ENCODE results near the gene THSD7A.

The THSD7A gene

DNA sequence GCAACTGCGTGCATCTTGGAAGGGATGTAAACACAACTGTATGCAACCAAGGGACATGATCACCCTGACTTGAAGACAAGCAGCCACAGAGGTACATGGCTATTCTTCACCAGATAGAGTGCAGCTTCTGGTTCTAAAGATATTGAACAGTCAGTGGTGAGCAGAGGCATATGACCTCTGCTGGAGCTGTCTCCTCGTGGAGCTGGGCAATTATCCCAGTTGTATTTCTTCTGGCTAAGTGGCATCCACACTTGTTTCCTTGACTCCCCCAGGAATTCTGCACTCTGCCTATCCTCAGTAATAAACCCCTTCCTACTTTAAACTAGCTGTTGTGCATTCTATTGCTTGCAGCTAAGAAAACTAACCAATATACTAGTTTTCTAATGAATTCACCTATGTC lies 216.8 kb downstream of the THSD7A start:
- H3K4me3 ChIP-seq (ENCODE audit: low read length), result no peak overlapping the region
- DNase-seq (ENCODE audit: low read depth), result no peak
- TF ChIP-seq, protein P1, sequence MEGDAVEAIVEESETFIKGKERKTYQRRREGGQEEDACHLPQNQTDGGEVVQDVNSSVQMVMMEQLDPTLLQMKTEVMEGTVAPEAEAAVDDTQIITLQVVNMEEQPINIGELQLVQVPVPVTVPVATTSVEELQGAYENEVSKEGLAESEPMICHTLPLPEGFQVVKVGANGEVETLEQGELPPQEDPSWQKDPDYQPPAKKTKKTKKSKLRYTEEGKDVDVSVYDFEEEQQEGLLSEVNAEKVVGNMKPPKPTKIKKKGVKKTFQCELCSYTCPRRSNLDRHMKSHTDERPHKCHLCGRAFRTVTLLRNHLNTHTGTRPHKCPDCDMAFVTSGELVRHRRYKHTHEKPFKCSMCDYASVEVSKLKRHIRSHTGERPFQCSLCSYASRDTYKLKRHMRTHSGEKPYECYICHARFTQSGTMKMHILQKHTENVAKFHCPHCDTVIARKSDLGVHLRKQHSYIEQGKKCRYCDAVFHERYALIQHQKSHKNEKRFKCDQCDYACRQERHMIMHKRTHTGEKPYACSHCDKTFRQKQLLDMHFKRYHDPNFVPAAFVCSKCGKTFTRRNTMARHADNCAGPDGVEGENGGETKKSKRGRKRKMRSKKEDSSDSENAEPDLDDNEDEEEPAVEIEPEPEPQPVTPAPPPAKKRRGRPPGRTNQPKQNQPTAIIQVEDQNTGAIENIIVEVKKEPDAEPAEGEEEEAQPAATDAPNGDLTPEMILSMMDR (conservative IDR thresholded peaks at IDR 0.05; ENCODE audit: low read depth, low read length), result no peak

- TF ChIP-seq, protein P1 (conservative IDR thresholded peaks at IDR 0.05; ENCODE audit: low read depth, low read length), result no peak
- H3K4me3 ChIP-seq (ENCODE audit: low read length), result no peak overlapping the region
- DNase-seq (ENCODE audit: low read depth), result no peak
Observed at GRCh38 chr7:11613292-11613930, 218.6 kb downstream of the THSD7A start.

GRCh38 chr7:11612737-11613136 lies 219.3 kb downstream of the THSD7A start:
- no peak overlapping the region for H3K4me3 ChIP-seq (ENCODE audit: low read length)
- no peak for DNase-seq (ENCODE audit: low read depth)
- TF ChIP-seq, protein P1 (conservative IDR thresholded peaks at IDR 0.05; ENCODE audit: low read depth, low read length), result no peak

GRCh38 chr7:11609096-11609670 lies 222.8 kb downstream of the THSD7A start:
- H3K4me3 ChIP-seq (ENCODE audit: low read length), result no peak overlapping the region
- TF ChIP-seq, protein P1 (conservative IDR thresholded peaks at IDR 0.05; ENCODE audit: low read depth, low read length), result no peak
- no peak for DNase-seq (ENCODE audit: low read depth)

GRCh38 chr7:11607686-11608085 lies 224.3 kb downstream of the THSD7A start:
- TF ChIP-seq, protein P1 (conservative IDR thresholded peaks at IDR 0.05; ENCODE audit: low read depth, low read length), result no peak
- no peak overlapping the region for H3K4me3 ChIP-seq (ENCODE audit: low read length)
- DNase-seq (ENCODE audit: low read depth), result peak; percentile 83

- DNase-seq (ENCODE audit: low read depth), result no peak
- TF ChIP-seq, protein P1 (conservative IDR thresholded peaks at IDR 0.05; ENCODE audit: low read depth, low read length), result no peak
- H3K4me3 ChIP-seq (ENCODE audit: low read length), result no peak overlapping the region
Observed at GRCh38 chr7:11605749-11606148, 226.2 kb downstream of the THSD7A start.

- DNase-seq (ENCODE audit: low read depth), result no peak
- TF ChIP-seq, protein P1 (conservative IDR thresholded peaks at IDR 0.05; ENCODE audit: low read depth, low read length), result no peak
- H3K4me3 ChIP-seq (ENCODE audit: low read length), result no peak overlapping the region
Observed at GRCh38 chr7:11604505-11604904, 227.5 kb downstream of the THSD7A start.

Measured in retinal pigment epithelial cell (primary cell).